Measurements from ENCODE around the gene MEIOB. TPM values are rescaled to one million over a fixed set of nuclear protein-coding genes. Genes with fewer than 3 reads are reported as not detected.
"Not testable (repeated sequence)": the region's sequence is repeated elsewhere in the genome, so short reads cannot be mapped to it uniquely, and the experiment has no call there.

Gene MEIOB
- total RNA-seq, 4 donors from 2014 or later = 0.76 TPM; not detected in 3

- no peak for DNase-seq
- Histone ChIP-seq H3K4me3 (no peak overlapping the region), H3K36me3 (no peaks in the 10 kb centered on the region), H3K27ac (no peak overlapping the region), H3K27me3 (peaks cover 0 to 57% (median 0%) of the 10 kb centered on the region in 4 donors), H3K4me1 (peaks cover 0 to 38% (median 12%) of the 10 kb centered on the region in 3 donors), H3K9me3 (no peaks in the 10 kb centered on the region)
- WGBS, 2 donors = 68% methylated on average over 10 of the region's 13 CpGs; no CpG with 5 or more reads in 1 of the 2 donors
- intact Hi-C loops (cut with DNase I) = no loop called here
- TF ChIP-seq POLR2A (IDR thresholded peaks at IDR 0.05) (no peak), CTCF (IDR thresholded peaks at IDR 0.05) (no peak)
Measured at GRCh38 chr16:1903220-1903574, 31.2 kb upstream of the MEIOB start.

- H3K27ac ChIP-seq = no peak overlapping the region
- H3K27me3 ChIP-seq = peaks cover 0 to 53% (median 0%) of the 10 kb centered on the region in 4 donors
- TF ChIP-seq POLR2A (IDR thresholded peaks at IDR 0.05) (no peak), CTCF (IDR thresholded peaks at IDR 0.05) (no peak)
- no peak for DNase-seq
- WGBS, 2 donors = 76 to 82% methylated on average over 7 to 14 of the region's 20 CpGs
- H3K36me3 ChIP-seq = no peaks in the 10 kb centered on the region
- no peak overlapping the region for H3K4me3 ChIP-seq
- no peaks in the 10 kb centered on the region for H3K9me3 ChIP-seq
- peaks cover 0 to 38% (median 12%) of the 10 kb centered on the region in 3 donors for H3K4me1 ChIP-seq
- intact Hi-C loops (cut with DNase I) = no loop called here
Measured at GRCh38 chr16:1902547-1903219, 30.7 kb upstream of the MEIOB start.

GRCh38 chr16:1900452-1900774 is 28.4 kb upstream of the MEIOB start:
- Histone ChIP-seq H3K4me1 (peaks cover 0 to 34% (median 12%) of the 10 kb centered on the region in 3 donors), H3K4me3 (no peak overlapping the region), H3K36me3 (no peaks in the 10 kb centered on the region), H3K27me3 (peaks cover 0 to 39% (median 0%) of the 10 kb centered on the region in 4 donors), H3K27ac (peak overlapping the region in 1 of 4 donors; percentile 29), H3K9me3 (no peaks in the 10 kb centered on the region)
- TF ChIP-seq POLR2A (IDR thresholded peaks at IDR 0.05) (no peak), CTCF (IDR thresholded peaks at IDR 0.05) (no peak)
- DNase-seq = no peak
- intact Hi-C loops (cut with DNase I) = no loop called here
- WGBS, 2 donors = 57 to 84% methylated on average over 7 to 8 of the region's 9 CpGs

GRCh38 chr16:1899641-1900451 is 27.9 kb upstream of the MEIOB start:
- H3K27ac ChIP-seq = peak overlapping the region in 1 of 4 donors; percentile 29
- intact Hi-C loops (cut with DNase I) = no loop called here
- no peak for DNase-seq
- no peaks in the 10 kb centered on the region for H3K9me3 ChIP-seq
- TF ChIP-seq CTCF (IDR thresholded peaks at IDR 0.05) = peak in 2 of 6 experiments; percentile 18 to 30
- no peak for TF ChIP-seq POLR2A (IDR thresholded peaks at IDR 0.05)
- H3K36me3 ChIP-seq = no peaks in the 10 kb centered on the region
- H3K27me3 ChIP-seq = peaks cover 0 to 39% (median 0%) of the 10 kb centered on the region in 4 donors
- peaks cover 0 to 38% (median 12%) of the 10 kb centered on the region in 3 donors for H3K4me1 ChIP-seq
- WGBS, 2 donors = 51 to 61% methylated on average over 14 to 16 of the region's 16 CpGs
- no peak overlapping the region for H3K4me3 ChIP-seq

- H3K9me3 ChIP-seq; H3K4me3 ChIP-seq; H3K36me3 ChIP-seq; H3K27ac ChIP-seq; intact Hi-C loops (cut with DNase I); DNase-seq: not testable (repeated sequence)
- peaks cover 0 to 56% (median 12%) of the 10 kb centered on the region in 3 donors for H3K4me1 ChIP-seq
- 54 to 64% methylated on average over 2 of the region's 2 CpGs for WGBS, 2 donors
- peaks cover 0 to 40% (median 0%) of the 10 kb centered on the region in 4 donors for H3K27me3 ChIP-seq
Measured at GRCh38 chr16:1897692-1898091, 25.7 kb upstream of the MEIOB start.

Data from esophagus squamous epithelium (tissue), 5 donors.